Endothelial cell of umbilical vein (primary cell): ENCODE results near the gene STAT5B. TPM values are rescaled to one million over a fixed set of nuclear protein-coding genes. Genes with fewer than 3 reads are reported as not detected.

ENCODE experiments used
- BruUV-seq: library from RNA; stranded (reverse); fragments of 400-500 nt; replicated peaks from 2 replicates; lab custom pipeline; 2021; lab: Mats Ljungman, UMichigan
- CTCF ChIA-PET: fragments of 300-600, 350-600 bp; sonication (Branson Sonifier 250); formaldehyde crosslinking; loops from one replicate; lab custom pipeline; 2021; ENCODE audit warnings: antibody characterized with exemption, inconsistent platforms; lab: Charles Lee
- POLR2A ChIA-PET: fragments of 300-600, 350-600 bp; sonication (Branson Sonifier 250); formaldehyde crosslinking; loops from one replicate; lab custom pipeline; 2021; ENCODE audit warnings: antibody characterized with exemption, inconsistent platforms; lab: Charles Lee
- DNase-seq: peaks from one replicate; pipeline ENCODE4 v3.0.0-alpha.2; 2011; ENCODE audit warnings: low read depth, low spot score
- FAIRE-seq: peaks from 2 replicates; lab custom pipeline; 2011; peaks lifted over from hg19 to GRCh38; lab: Jason Lieb, UNC
- H2AFZ ChIP-seq: 2 replicates; pipeline ENCODE4 v1.6.0; 2012; ENCODE audit warnings: low read depth, low read length, control low read depth, inconsistent platforms
- H3K27ac ChIP-seq: 2 replicates; pipeline ENCODE4 v1.5.1; 2011; ENCODE audit warnings: low read depth, mild to moderate bottlenecking, control low read depth, low read length, moderate library complexity; ENCODE audit not compliant: insufficient read depth
- H3K27me3 ChIP-seq, 2 experiments: 2 replicates each; pipeline versions ENCODE4 v1.6.0 to v1.6.1; 2011; ENCODE audit warnings: low read length in 2 of 2, mixed read lengths in 1 of 2; ENCODE audit not compliant: control insufficient read depth in 2 of 2, insufficient read depth in 2 of 2
- H3K36me3 ChIP-seq, 2 experiments: 2 replicates in 1 of 2; 3 replicates in 1 of 2; pipeline ENCODE4 v1.5.1; 2011; ENCODE audit warnings: low read length in 2 of 2, mild to moderate bottlenecking in 1 of 2, moderate library complexity in 1 of 2; ENCODE audit not compliant: control insufficient read depth in 2 of 2, insufficient read depth in 2 of 2; ENCODE audit errors: extremely low read depth in 1 of 2
- H3K4me1 ChIP-seq: 3 replicates; pipeline ENCODE4 v1.5.1; 2011; ENCODE audit warnings: mild to moderate bottlenecking, low read length; ENCODE audit not compliant: control insufficient read depth, insufficient read depth; ENCODE audit errors: extremely low read depth
- H3K4me2 ChIP-seq: 2 replicates; pipeline ENCODE4 v1.6.1; 2011; ENCODE audit warnings: low read length, control low read depth, mixed read lengths; ENCODE audit not compliant: insufficient read depth
- H3K4me3 ChIP-seq, 3 experiments: fragments of 200-600 bp in 1 of 3; sonication (generic), shearing (Covaris generic) in 1 of 3; replicated peaks in 1 of 3; 2 replicates each; pipeline ENCODE4 v1.5.1; 2011 to 2016; ENCODE audit warnings: control low read depth in 3 of 3, low read length in 3 of 3, mild to moderate bottlenecking in 2 of 3, inconsistent platforms in 1 of 3, low read depth in 1 of 3, moderate library complexity in 1 of 3; ENCODE audit not compliant: insufficient read depth in 1 of 3
- H3K79me2 ChIP-seq: 2 replicates; pipeline ENCODE4 v1.6.0; 2012; ENCODE audit warnings: low read length, inconsistent platforms; ENCODE audit not compliant: control insufficient read depth, insufficient read depth
- H3K9ac ChIP-seq: replicated peaks from 2 replicates; pipeline ENCODE3; 2011; ENCODE audit warnings: low read length, control low read depth; ENCODE audit not compliant: insufficient read depth; ENCODE audit errors: extremely low read depth
- H3K9me1 ChIP-seq: replicated peaks from 3 replicates; pipeline ENCODE4 v1.6.0; 2011; ENCODE audit warnings: mild to moderate bottlenecking, low read length; ENCODE audit not compliant: control insufficient read depth, insufficient read depth; ENCODE audit errors: extremely low read depth
- H3K9me3 ChIP-seq: replicated peaks from 2 replicates; pipeline ENCODE4 v1.5.1; 2012; ENCODE audit warnings: low read length, inconsistent platforms; ENCODE audit not compliant: control insufficient read depth, insufficient read depth
- H4K20me1 ChIP-seq: replicated peaks from 2 replicates; pipeline ENCODE3; 2011; ENCODE audit warnings: mild to moderate bottlenecking, low read length; ENCODE audit not compliant: control insufficient read depth, insufficient read depth; ENCODE audit errors: extremely low read depth
- CTCF ChIP-seq, 2 donors: IDR thresholded peaks; 1 replicate in 1 of 2; 2 replicates in 1 of 2; pipeline ENCODE4 v1.5.1; 2011; ENCODE audit warnings: low read length in 2 of 2, mild to moderate bottlenecking in 2 of 2, moderate library complexity in 2 of 2, control low read depth in 1 of 2, inconsistent platforms in 1 of 2, low read depth in 1 of 2; ENCODE audit not compliant: insufficient read depth in 1 of 2; ENCODE audit errors: extremely low read depth in 1 of 2
- EZH2 ChIP-seq: IDR thresholded peaks from 2 replicates; pipeline ENCODE4 v1.6.1; 2012; ENCODE audit warnings: borderline replicate concordance, low read depth, mild to moderate bottlenecking, moderate library complexity, low read length, inconsistent platforms; ENCODE audit not compliant: severe bottlenecking
- FOS ChIP-seq: IDR thresholded peaks from 2 replicates; pipeline ENCODE4 v1.6.1; 2011; ENCODE audit warnings: mild to moderate bottlenecking, low read length, moderate library complexity, borderline replicate concordance; ENCODE audit not compliant: insufficient read depth
- GATA2 ChIP-seq: IDR thresholded peaks from 2 replicates; pipeline ENCODE4 v1.7.0; 2011; ENCODE audit warnings: low read depth, mild to moderate bottlenecking, moderate library complexity, mixed read lengths, low read length; ENCODE audit not compliant: insufficient read length, insufficient read depth
- JUN ChIP-seq: IDR thresholded peaks from 2 replicates; pipeline ENCODE4 v1.6.1; 2011; ENCODE audit warnings: borderline replicate concordance, low read depth; ENCODE audit not compliant: insufficient read length, insufficient read depth
- MAX ChIP-seq: IDR thresholded peaks from 2 replicates; pipeline ENCODE4 v1.6.1; 2011; ENCODE audit not compliant: insufficient read depth, insufficient read length
- MYC ChIP-seq: IDR thresholded peaks from one replicate; pipeline ENCODE4 v1.6.1; 2011; ENCODE audit warnings: mild to moderate bottlenecking, low read depth, low read length
- POLR2A ChIP-seq: IDR thresholded peaks from 2 replicates; pipeline ENCODE4 v1.6.1; 2012; ENCODE audit warnings: low read depth, mild to moderate bottlenecking, control low read depth, low read length
- POLR2AphosphoS5 ChIP-seq: IDR thresholded peaks from 2 replicates; pipeline ENCODE4 v1.6.1; 2012; ENCODE audit warnings: low read depth, mild to moderate bottlenecking, control low read depth, low read length, moderate library complexity; ENCODE audit not compliant: insufficient read depth
- dilution Hi-C: fragments of 300-500 bp; cut with MboI; formaldehyde crosslinking; loops from one replicate; pipeline ENCODE4 v1.15.0; 2019; ENCODE audit warnings: low sequenced_read_pairs; ENCODE audit not compliant: extremely low pct_ligation_motif_present
- intact Hi-C: fragments of 100-400 bp; cut with micrococcal nuclease; formaldehyde crosslinking; loops from one replicate; pipeline ENCODE4 v1.10.0; 2022
- polyA plus RNA-seq, 4 experiments: library from polyadenylated mRNA; depleted of rRNA in 3 of 4; stranded (reverse) in 3 of 4; unstranded in 1 of 4; fragments of >200 nt; gene quantifications; 2 replicates each; pipeline versions ENCODE4 v1.2.1 to v1.2.3, GENCODE V29; 2011 to 2012; ENCODE audit warnings: missing spikeins in 1 of 4
- total RNA-seq: library from RNA; stranded (reverse); gene quantifications from 2 replicates; pipeline ENCODE4 v1.2.3, GENCODE V29; 2021

The STAT5B gene
- total and polyA plus RNA-seq, 2 donors (not counting 3 experiments of a cell fraction or from before 2014, with no cell fraction given) = 43.3 to 53.7 TPM

GRCh38 chr17:42309142-42309541, 33.0 kb upstream of the STAT5B start:
- Histone ChIP-seq H3K4me1 (peaks cover 14% of the 10 kb centered on the region), H3K4me2 (no peak overlapping the region), H3K27ac (no peak overlapping the region), H3K79me2 (no peaks in the 10 kb centered on the region), H3K9me1 (no peaks in the 10 kb centered on the region), H3K9ac (no peak overlapping the region), H2AFZ (no peak overlapping the region), H3K4me3 (no peak overlapping the region), H4K20me1 (no peaks in the 10 kb centered on the region), H3K9me3 (no peaks in the 10 kb centered on the region), H3K36me3 (peaks cover 7 to 9% of the 10 kb centered on the region in 2 experiments), H3K27me3 (no peaks in the 10 kb centered on the region)
- no TSS peak for BruUV-seq
- intact Hi-C loops = no loop called here
- no peak for TF ChIP-seq EZH2
- no peak for TF ChIP-seq POLR2A
- TF ChIP-seq MYC = no peak
- TF ChIP-seq CTCF (IDR thresholded peaks at IDR 0.05; ENCODE audit: extremely low read depth in 1 of 2, insufficient read depth in 1 of 2, low read depth in 1 of 2, low read length in 2 of 2) = no peak
- TF ChIP-seq MAX = no peak
- TF ChIP-seq JUN = no peak
- TF ChIP-seq GATA2 = no peak
- TF ChIP-seq POLR2AphosphoS5 = no peak
- no peak for TF ChIP-seq FOS
- DNase-seq = no peak
- CTCF ChIA-PET = interaction anchor here (1.1 to 6.3 kb wide), 5 partner anchors 43 to 218 kb away, joined by 3 to 72 read pairs (median 4); no protein-coding TSS in a partner anchor
- POLR2A ChIA-PET = no interaction called here
- FAIRE-seq = no peak
- dilution Hi-C loops = no loop called here
